GM12892 (cell line): Measurements from ENCODE around the gene FXYD6.

ENCODE experiments used
- POLR2A ChIP-seq: IDR thresholded peaks from 2 replicates; pipeline ENCODE4 v1.6.1; 2011; ENCODE audit warnings: low read depth, low read length, control low read depth
- POLR2AphosphoS5 ChIP-seq: IDR thresholded peaks from 2 replicates; pipeline ENCODE4 v1.6.1; 2011; ENCODE audit warnings: low read depth, low read length, control low read depth
- TAF1 ChIP-seq: IDR thresholded peaks from 2 replicates; pipeline ENCODE4 v1.6.1; 2011; ENCODE audit warnings: low read depth, mild to moderate bottlenecking, control low read depth, low read length, borderline replicate concordance

GRCh38 chr11:117862019-117862725, 14.3 kb downstream of the FXYD6 start:
- TF ChIP-seq POLR2AphosphoS5 (no peak), POLR2A (no peak), TAF1 (no peak)
